Ascending aorta (tissue), 2 donors: ENCODE measurements around the gene RALGAPB. TPM values are rescaled to one million over a fixed set of nuclear protein-coding genes. Genes with fewer than 3 reads are reported as not detected.

ENCODE experiments used
- DNase-seq, 2 donors: peaks; one replicate each; pipeline ENCODE4 v3.0.0-alpha.2; 2019; ENCODE audit warnings: low spot score in 2 of 2
- H3K27ac ChIP-seq, 2 donors: fragments of 200-600 bp; sonication (generic); one replicate each; pipeline ENCODE4 v1.5.1; 2016 to 2017; ENCODE audit warnings: mild to moderate bottlenecking in 1 of 2
- H3K27me3 ChIP-seq: fragments of 200-600 bp; sonication (generic); one replicate; pipeline ENCODE4 v1.5.1; 2017
- H3K36me3 ChIP-seq, 2 donors: fragments of 200-600 bp; sonication (generic); one replicate each; pipeline ENCODE4 v1.5.1; 2016
- H3K4me1 ChIP-seq, 2 donors: fragments of 200-600 bp; sonication (generic); one replicate each; pipeline ENCODE4 v1.5.1; 2016 to 2017; ENCODE audit warnings: mild to moderate bottlenecking in 1 of 2
- H3K4me3 ChIP-seq, 2 donors: fragments of 200-600 bp; sonication (generic); one replicate each; pipeline ENCODE4 v1.5.1; 2016 to 2017; ENCODE audit warnings: mild to moderate bottlenecking in 1 of 2
- H3K9me3 ChIP-seq, 2 donors: fragments of 200-600 bp; sonication (generic); one replicate each; pipeline ENCODE4 v1.5.1; 2016
- intact Hi-C: fragments of 100-400 bp; cut with DNase I; formaldehyde crosslinking; loops from one replicate; pipeline ENCODE4 v1.15.1; 2023
- total RNA-seq: library from RNA; depleted of rRNA; stranded (reverse); fragments of >200 nt; gene quantifications from one replicate; pipeline ENCODE4 v1.1.0, GENCODE V29; 2016
- TF ChIP-seq, protein P1 (sequence below), 3 experiments: fragments of 200-600 bp in 2 of 3; fragments of 450-650 bp in 1 of 3; sonication (generic) in 2 of 3; IDR thresholded peaks; one replicate each; pipeline ENCODE4 v1.5.1; 2016 to 2019; ENCODE audit warnings: antibody characterized with exemption in 3 of 3, mild to moderate bottlenecking in 1 of 3, moderate library complexity in 1 of 3

Gene RALGAPB
- 19.4 TPM for total RNA-seq

DNA sequence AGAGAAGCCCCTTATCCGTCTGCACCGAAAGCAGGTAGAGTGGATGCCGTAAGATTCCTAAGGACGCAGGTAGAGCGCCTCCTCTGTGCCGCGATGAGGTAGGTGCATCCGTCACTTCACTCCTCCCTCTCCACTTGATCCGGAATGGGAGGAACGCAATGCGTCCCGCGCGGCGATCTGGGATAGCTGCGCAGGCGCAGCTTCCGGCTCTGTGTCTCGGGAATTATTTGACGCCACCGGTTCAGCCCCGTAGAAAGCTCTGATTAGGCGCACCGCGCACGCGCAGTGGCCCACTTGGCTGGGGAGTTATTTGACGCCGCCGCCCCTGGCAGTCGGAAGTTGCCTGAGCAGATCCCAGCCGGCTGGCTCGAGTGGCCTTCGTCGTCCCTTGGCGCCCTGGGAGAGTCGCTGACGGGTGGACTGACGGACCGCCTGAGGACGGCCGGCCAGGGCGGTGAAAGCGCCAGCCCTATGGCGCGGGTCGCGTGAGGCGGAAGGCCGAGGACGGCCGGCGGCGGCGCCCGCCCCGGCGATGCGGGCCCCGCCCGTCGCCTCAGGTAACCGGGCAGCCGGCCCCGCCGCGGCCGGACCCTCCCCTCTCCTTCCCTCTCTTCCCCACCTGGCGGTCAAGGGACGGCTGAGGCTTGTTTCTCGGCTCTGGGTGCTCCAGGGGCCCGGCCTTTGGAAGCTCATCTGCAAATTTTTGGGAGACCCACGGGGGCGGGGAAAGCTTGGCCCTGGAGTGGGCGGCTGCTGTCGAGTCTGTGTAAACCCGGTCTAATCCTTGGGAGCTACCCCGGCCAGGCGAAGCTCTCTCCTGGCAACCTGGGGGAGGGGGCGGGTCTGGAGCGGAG, at the start of gene RALGAPB:
RALGAPB (plus strand) TSS at position 331 of the 854 bp plus-strand sequence. CDS start 15,590 bp downstream, outside the sequence.
- peak; percentile 96 to 100 for DNase-seq
- TF ChIP-seq, protein P1, sequence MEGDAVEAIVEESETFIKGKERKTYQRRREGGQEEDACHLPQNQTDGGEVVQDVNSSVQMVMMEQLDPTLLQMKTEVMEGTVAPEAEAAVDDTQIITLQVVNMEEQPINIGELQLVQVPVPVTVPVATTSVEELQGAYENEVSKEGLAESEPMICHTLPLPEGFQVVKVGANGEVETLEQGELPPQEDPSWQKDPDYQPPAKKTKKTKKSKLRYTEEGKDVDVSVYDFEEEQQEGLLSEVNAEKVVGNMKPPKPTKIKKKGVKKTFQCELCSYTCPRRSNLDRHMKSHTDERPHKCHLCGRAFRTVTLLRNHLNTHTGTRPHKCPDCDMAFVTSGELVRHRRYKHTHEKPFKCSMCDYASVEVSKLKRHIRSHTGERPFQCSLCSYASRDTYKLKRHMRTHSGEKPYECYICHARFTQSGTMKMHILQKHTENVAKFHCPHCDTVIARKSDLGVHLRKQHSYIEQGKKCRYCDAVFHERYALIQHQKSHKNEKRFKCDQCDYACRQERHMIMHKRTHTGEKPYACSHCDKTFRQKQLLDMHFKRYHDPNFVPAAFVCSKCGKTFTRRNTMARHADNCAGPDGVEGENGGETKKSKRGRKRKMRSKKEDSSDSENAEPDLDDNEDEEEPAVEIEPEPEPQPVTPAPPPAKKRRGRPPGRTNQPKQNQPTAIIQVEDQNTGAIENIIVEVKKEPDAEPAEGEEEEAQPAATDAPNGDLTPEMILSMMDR (IDR thresholded peaks at IDR 0.05): peak in 2 of 3 experiments; percentile 43 to 46
- Histone ChIP-seq H3K27ac (peak within 1 kb of the TSS; percentile 88 to 93), H3K4me1 (peaks cover 12 to 15% of the 10 kb centered on the region in 2 donors), H3K36me3 (no peaks in the 10 kb centered on the region), H3K4me3 (peak within 1 kb of the TSS; percentile 93 to 99), H3K9me3 (no peaks in the 10 kb centered on the region), H3K27me3 (no peaks in the 10 kb centered on the region)
- intact Hi-C loops: loop anchor here (1.0 to 10.0 kb wide), 3 partner anchors 26 to 438 kb away; partner anchors contain the start of genes RPRD1B, SNHG17 and TTI1

DNA sequence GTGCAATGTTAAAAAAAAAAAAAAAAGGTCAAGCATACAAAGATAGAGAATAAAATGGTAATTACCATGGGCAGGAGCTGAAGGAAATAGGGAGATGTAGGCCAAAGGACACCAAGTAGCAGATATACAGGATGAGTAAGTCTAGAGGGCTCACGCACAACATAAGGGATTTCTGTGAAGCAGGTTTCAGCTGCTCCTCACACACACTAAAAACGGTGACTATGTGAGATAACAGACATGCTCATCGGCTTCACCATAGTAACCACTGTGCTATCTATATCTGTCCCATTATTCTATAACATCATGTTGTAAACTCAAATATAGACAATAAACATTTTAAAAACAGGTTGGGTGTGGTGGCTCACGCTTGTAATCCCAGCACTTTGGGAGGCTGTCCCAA, 49.1 kb upstream of the RALGAPB start:
- Histone ChIP-seq H3K27ac (no peak overlapping the region), H3K4me3 (no peak overlapping the region), H3K9me3 (no peaks in the 10 kb centered on the region), H3K27me3 (no peaks in the 10 kb centered on the region), H3K36me3 (peaks cover 79 to 100% of the 10 kb centered on the region in 2 donors), H3K4me1 (no peaks in the 10 kb centered on the region)
- no peak for DNase-seq
- intact Hi-C loops: no loop called here
- TF ChIP-seq, protein P1 (IDR thresholded peaks at IDR 0.05): no peak

- H3K4me1 ChIP-seq: no peaks in the 10 kb centered on the region
- DNase-seq: no peak
- H3K36me3 ChIP-seq: peaks cover 80 to 100% of the 10 kb centered on the region in 2 donors
- H3K27ac ChIP-seq: no peak overlapping the region
- TF ChIP-seq, protein P1 (IDR thresholded peaks at IDR 0.05): no peak
- H3K9me3 ChIP-seq: no peaks in the 10 kb centered on the region
- intact Hi-C loops: no loop called here
- H3K27me3 ChIP-seq: no peaks in the 10 kb centered on the region
- no peak overlapping the region for H3K4me3 ChIP-seq
Observed at GRCh38 chr20:38424401-38424800, 48.2 kb upstream of the RALGAPB start.

GRCh38 chr20:38426006-38426897, 46.4 kb upstream of the RALGAPB start:
- TF ChIP-seq, protein P1 (IDR thresholded peaks at IDR 0.05): no peak
- Histone ChIP-seq H3K9me3 (no peaks in the 10 kb centered on the region), H3K27me3 (no peaks in the 10 kb centered on the region), H3K27ac (peak overlapping the region in 1 of 2 donors; percentile 31), H3K4me3 (no peak overlapping the region), H3K4me1 (no peaks in the 10 kb centered on the region), H3K36me3 (peaks cover 85 to 100% of the 10 kb centered on the region in 2 donors)
- intact Hi-C loops: no loop called here
- DNase-seq: peak in 1 of 2 donors; percentile 70

DNA sequence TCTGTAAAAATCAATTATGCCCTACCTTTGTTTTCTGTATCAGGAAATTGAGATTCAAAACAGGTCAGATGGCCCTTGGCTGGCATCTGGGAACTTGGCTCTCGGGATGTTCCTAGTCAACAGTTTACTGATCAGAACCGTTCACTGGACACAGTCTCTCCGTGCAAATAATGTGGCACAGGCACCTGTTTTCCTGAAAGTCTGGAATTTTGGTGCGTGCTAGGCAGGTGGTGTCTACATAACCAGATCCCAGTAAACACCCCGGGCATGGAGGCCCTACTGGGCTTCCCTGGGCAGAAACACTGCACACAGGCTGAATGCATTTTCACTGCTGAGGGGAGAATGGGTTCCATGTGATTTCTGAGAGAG, 45.0 kb upstream of the RALGAPB start:
- Histone ChIP-seq H3K4me1 (no peaks in the 10 kb centered on the region), H3K4me3 (no peak overlapping the region), H3K27me3 (no peaks in the 10 kb centered on the region), H3K9me3 (no peaks in the 10 kb centered on the region), H3K27ac (no peak overlapping the region), H3K36me3 (peaks cover 85 to 100% of the 10 kb centered on the region in 2 donors)
- TF ChIP-seq, protein P1 (IDR thresholded peaks at IDR 0.05): no peak
- intact Hi-C loops: no loop called here
- no peak for DNase-seq
